ENCODE data around the gene XXYLT1.
"Not testable (repeated sequence)": the region's sequence is repeated elsewhere in the genome, so short reads cannot be mapped to it uniquely, and the experiment has no call there.

Gene XXYLT1

DNA sequence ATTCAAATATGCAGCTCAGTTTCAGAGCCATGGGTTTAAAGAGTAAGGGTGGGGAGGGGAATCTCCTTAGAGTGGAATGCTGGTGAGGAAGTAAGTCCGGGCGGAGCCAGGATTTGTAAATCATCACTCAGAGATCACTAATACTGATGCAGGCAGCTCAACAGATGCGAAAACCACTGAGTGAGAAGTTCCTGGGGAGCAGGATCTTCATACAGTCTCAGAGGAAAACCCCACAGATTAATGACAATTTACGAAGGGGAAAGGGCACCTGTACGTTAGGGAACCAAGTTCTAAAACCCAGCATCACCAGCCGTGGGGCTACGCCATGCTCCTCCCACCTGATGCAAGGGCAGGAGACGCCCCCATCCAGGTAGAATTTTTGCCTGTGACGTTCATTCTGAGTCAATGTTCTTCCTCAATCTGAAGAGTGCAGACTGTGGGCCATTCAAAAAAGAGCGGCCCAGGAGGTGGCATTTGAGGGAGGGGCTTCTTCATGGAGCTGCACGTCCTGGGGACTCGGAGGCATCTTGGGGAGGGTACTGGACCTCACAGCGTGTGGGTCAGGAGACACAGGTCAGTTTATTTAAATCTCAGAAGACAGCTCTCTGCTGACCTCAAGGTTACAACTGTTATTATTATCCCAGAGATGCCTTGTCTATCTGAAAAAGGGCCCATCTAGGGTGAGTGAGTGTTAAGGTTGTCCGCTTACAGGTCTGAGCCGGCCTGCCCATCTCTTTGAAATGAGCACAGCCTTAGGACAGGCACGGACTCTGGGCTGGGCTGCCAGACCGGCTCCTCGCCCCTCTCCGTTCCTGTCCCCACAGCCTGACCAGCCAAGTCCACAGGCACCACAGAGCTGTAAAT is 228.0 kb downstream of the XXYLT1 start:
- no peak for DNase-seq (ENCODE audit: low spot score)

GRCh38 chr3:195041871-195042742 is 228.9 kb downstream of the XXYLT1 start:
- DNase-seq (ENCODE audit: low spot score): no peak

- DNase-seq (ENCODE audit: low spot score): no peak
Observed at GRCh38 chr3:195040773-195041520, 230.0 kb downstream of the XXYLT1 start.

- no peak for DNase-seq (ENCODE audit: low spot score)
Observed at GRCh38 chr3:195040094-195040493, 230.9 kb downstream of the XXYLT1 start.

DNA sequence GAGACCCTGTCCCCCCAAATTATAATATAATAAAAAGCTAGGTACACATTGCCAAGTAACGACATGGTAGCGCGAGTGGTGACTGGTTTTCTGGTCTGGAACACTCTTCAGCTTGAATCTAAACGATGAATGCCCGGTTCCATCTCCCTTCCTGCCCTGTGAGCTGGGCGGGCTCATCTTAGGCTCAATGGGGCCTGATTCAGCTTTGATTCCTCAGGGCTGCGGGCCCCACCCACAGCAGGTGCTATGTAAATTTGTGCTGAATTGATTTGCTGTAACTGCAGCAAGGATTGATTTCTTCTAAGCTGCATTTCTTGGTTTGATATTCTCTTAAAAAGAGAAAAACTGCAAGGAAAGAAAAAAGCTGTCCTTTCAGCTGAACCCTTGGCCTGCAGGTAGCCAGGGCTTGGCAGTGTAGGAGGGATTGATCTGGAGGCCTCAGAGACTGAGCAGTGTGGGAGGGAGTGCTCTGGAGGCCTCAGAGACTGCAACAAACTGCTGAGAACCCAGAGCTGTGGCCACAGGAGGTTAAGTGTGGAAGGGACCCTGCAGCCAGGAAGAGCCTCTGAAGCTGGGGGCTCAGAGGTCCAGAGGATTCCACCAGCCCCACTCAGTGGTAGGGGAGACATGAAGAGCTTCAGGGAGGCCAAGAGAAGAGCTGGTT is 231.6 kb downstream of the XXYLT1 start:
- DNase-seq (ENCODE audit: low spot score): no peak

DNA sequence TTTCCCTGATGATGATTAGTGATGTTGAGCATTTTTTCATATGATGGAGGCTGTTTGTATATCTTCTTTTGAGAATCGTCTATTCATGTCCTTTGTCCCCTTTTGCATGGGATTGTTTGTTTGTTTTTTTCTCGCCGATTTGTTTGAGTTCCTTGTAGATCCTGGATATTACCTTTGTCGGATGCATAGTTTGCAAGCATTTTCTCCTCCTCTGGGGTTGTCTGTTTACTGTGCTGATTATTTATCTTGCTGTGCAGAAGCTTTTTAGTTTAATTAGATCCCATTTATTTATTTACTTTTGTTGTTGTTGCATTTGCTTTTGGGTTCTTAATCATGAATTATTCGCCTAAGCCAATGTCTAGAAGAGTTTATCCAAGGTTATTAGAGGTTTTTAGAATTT is 232.8 kb downstream of the XXYLT1 start:
- no peak for DNase-seq (ENCODE audit: low spot score)

DNA sequence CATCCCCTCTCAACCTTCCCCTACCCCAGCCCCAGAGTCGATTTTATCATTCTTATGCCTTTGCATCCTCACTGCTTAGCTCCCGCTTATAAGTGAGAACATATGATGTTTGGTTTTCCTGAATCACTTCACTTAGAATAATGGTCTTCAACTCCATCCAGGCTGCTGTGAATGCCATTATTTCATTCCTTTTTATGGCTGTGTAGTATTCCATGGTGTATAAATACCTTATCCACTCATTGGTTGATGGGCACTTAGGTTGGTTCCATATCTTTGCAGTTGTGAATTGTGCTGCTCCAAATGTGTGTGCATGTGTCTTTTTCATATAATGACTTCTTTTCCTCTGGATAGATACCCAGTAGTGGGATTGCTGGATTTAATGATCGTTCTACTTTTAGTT is 233.4 kb downstream of the XXYLT1 start:
- not testable (repeated sequence) for DNase-seq (ENCODE audit: low spot score)

- no peak for DNase-seq (ENCODE audit: low spot score)
Observed at GRCh38 chr3:195036974-195037373, 234.0 kb downstream of the XXYLT1 start.

DNA sequence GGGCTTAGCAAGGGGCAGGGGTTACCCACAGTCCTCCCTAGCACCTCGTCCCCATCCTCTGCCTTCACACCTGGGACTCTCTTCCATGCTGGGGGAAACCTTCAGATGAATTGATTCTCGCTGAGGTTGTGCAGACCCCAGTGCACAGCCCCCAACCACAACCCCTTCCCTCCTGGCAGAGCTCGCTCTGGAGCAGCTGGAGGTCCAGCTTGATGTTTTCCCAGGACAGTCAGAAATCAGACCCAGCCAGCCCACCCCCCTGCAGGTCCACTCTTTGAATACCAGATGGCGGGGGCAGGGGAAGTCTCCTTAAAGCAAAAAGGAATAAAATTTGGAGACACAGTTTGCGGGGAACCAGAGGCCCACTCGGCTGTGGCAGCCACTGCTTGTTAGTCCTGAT is 234.4 kb downstream of the XXYLT1 start:
- no peak for DNase-seq (ENCODE audit: low spot score)

DNA sequence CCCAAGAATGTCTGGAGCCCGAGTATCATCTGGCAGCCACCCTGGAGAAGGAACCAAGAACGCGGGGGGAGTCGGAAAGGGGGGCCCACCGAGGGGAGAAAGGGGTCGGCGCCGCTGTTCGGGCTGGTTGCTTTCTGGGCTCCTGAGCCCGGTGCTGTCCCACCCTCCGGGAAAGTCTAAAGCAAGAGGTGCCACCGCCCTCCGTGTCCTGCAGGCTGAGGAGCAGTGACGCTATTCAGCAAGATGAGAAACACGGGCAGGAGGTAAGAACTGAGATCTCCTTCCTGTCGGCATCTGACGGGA is 234.8 kb downstream of the XXYLT1 start:
- no peak for DNase-seq (ENCODE audit: low spot score)

DNA sequence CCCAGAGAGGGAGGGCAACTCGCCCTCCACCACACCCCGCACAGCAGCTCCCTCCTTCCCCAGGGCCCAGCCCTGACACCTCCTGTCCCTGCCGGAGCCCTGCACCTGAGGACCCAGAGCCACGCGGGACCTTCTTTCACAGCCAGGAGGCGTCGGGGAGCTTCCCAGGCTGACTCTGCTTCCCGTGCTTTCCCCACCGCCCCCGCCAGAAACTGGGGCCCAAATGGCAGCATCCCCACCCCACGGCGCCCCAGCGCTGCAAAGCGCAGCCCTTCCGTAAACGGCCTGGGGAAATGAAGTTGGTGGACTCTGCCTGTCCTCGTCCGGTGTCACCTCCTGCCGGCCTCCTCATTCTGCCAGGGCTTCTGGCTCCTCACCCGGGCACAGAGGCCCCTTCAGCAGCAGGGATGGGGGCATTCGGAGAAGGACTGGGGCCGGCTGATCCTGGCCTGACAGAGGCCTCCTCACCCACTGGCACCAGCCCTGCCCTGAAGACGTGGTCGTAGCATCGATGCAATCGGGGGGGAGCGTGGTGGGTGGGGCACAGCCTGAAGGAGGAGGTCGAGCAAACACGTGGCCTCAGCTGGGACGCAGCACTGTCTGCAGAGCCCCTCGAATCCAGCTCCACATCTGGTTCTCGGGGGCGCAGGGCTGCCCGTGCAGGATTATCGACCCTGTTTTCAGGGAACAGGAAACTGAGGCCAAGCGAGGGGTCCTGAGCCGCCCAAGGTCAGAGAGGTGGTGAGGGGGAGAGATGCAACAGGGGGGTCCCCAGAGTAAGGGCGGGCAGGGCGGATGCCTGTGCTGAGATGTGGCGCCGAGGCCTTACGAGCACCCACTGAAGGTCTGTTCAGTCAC is 235.4 kb downstream of the XXYLT1 start:
- no peak for DNase-seq (ENCODE audit: low spot score)

GRCh38 chr3:195034541-195034940 is 236.4 kb downstream of the XXYLT1 start:
- no peak for DNase-seq (ENCODE audit: low spot score)

GRCh38 chr3:195034101-195034500 is 236.9 kb downstream of the XXYLT1 start:
- no peak for DNase-seq (ENCODE audit: low spot score)

- DNase-seq (ENCODE audit: low spot score): no peak
Observed at GRCh38 chr3:195033531-195034091, 237.3 kb downstream of the XXYLT1 start.

- no peak for DNase-seq (ENCODE audit: low spot score)
Observed at GRCh38 chr3:195032955-195033354, 238.0 kb downstream of the XXYLT1 start.

DNA sequence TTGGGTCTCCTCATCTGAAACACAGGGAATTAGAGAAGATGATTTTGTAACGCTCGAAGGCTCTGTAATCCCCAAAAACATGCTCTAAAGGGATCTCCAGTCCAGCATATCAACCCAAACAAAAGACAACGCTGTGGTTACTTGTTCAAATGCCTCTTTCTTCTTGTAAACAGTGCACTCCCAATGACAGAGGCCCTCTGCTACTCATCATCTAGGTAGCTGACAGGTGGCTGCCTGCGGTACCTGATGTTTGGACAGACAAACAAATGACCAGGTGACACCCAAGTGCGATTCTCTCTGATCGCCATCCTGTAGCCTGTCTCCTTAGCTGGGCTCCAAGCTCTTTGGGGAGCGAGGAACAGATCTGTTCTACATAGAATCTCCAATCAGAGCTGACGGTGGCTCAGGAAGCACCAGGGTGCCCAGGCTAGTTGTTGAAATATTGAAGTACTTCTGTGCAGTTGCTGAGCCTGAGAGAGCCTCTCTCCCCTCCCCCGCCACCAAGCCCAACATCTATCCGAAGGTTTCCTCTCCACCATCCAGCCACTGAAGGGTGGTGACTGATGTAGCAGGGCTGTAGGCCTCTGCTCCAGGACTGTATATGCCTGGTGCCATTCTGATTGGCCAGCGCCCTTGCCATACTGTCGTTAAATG is 238.7 kb downstream of the XXYLT1 start:
- DNase-seq (ENCODE audit: low spot score): no peak

DNA sequence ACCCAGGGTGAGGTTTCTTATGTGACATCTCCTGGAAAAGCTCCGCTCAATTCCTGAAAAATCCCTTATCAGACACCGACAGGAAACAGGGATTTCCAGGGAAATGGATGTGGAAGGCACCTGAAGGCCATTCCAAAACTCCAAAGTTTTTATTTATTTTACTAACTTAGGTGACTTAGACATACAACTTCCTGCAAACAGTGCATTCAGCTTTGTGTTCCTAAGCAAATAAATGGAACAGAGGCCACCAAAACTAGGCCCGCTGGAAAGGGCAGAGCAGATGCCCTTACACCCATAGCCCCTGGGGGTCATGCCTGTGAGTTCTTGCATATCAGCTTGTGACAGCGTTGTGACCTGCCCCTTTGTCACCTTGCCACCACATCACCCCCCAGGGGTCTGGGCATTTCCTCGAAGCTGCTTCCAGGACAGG is 239.4 kb downstream of the XXYLT1 start:
- no peak for DNase-seq (ENCODE audit: low spot score)

- no peak for DNase-seq (ENCODE audit: low spot score)
Observed at GRCh38 chr3:195030791-195031321, 240.1 kb downstream of the XXYLT1 start.

- no peak for DNase-seq (ENCODE audit: low spot score)
Observed at GRCh38 chr3:195028877-195029606, 241.9 kb downstream of the XXYLT1 start.
